Loucy (cell line): ENCODE measurements around the gene ANGPT4.

ENCODE experiments used
- CTCF ChIP-seq: fragments of 200-600 bp; sonication (generic); conservative IDR thresholded peaks from 2 replicates; pipeline ENCODE4 v1.5.1; 2014; ENCODE audit warnings: mild to moderate bottlenecking, antibody characterized with exemption, low read length
- EZH2phosphoT487 ChIP-seq: fragments of 200-600 bp; IDR thresholded peaks from 2 replicates; pipeline ENCODE4 v1.6.1; 2018; ENCODE audit warnings: antibody characterized with exemption, mild to moderate bottlenecking, moderate library complexity, borderline replicate concordance

DNA sequence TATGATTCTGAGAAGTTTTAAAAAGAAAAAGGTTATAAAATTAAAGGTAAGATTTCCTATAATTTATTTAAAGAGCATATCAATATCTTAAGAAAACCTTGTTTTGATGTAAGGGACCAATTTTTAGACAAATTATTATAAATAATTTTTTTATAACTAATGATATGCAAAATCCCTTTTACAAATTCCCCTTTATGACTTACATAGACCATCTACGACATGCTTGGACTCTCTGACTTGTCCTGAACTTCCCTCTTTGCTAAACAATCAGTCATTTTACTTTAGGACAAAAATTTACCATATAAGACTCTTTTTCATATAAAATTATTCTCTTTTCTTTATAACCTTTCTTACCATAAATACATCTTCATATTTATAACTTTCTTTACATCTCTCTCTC is 15.3 kb upstream of the ANGPT4 start:
- no peak for TF ChIP-seq CTCF
- no peak for TF ChIP-seq EZH2phosphoT487
